HEK293T (cell line): ENCODE results near the gene DDX3X.

ENCODE experiments used
- ARNT ChIP-seq: fragments of 450-650 bp; IDR thresholded peaks from 2 replicates; pipeline ENCODE4 v1.6.1; 2017; ENCODE audit warnings: mild to moderate bottlenecking
- BHLHE40 ChIP-seq: fragments of 450-650 bp; IDR thresholded peaks from 2 replicates; pipeline ENCODE4 v1.6.1; 2016; ENCODE audit warnings: mild to moderate bottlenecking, moderate library complexity, borderline replicate concordance
- ELF4 ChIP-seq: fragments of 450-650 bp; IDR thresholded peaks from 2 replicates; pipeline ENCODE4 v1.6.1; 2017; ENCODE audit warnings: antibody characterized with exemption
- FOXM1 ChIP-seq: fragments of 450-650 bp; IDR thresholded peaks from 2 replicates; pipeline ENCODE4 v1.6.1; 2017; ENCODE audit warnings: mild to moderate bottlenecking, borderline replicate concordance
- NFRKB ChIP-seq: fragments of 450-650 bp; IDR thresholded peaks from 2 replicates; pipeline ENCODE4 v1.6.1; 2016; ENCODE audit warnings: mild to moderate bottlenecking, moderate library complexity
- PKNOX1 ChIP-seq: fragments of 450-650 bp; IDR thresholded peaks from 2 replicates; pipeline ENCODE4 v1.6.1; 2016
- SP1 ChIP-seq: fragments of 450-650 bp; IDR thresholded peaks from 2 replicates; pipeline ENCODE4 v1.6.1; 2017
- SUZ12 ChIP-seq: fragments of 450-650 bp; IDR thresholded peaks from 2 replicates; pipeline ENCODE4 v1.6.1; 2016; ENCODE audit warnings: mild to moderate bottlenecking
- TARDBP ChIP-seq: fragments of 450-650 bp; IDR thresholded peaks from 2 replicates; pipeline ENCODE4 v1.6.1; 2016
- ZNF384 ChIP-seq: fragments of 450-650 bp; IDR thresholded peaks from 2 replicates; pipeline ENCODE4 v1.6.1; 2016

GRCh38 chrX:41314881-41315280 is 19.1 kb upstream of the DDX3X start:
- TF ChIP-seq ELF4 (no peak), PKNOX1 (no peak), ARNT (no peak), BHLHE40 (no peak), SP1 (no peak), TARDBP (no peak), SUZ12 (no peak), FOXM1 (no peak), ZNF384 (no peak), NFRKB (no peak)
